ENCODE results near the gene TTC7B.

The TTC7B gene

GRCh38 chr14:90815572-90815821 lies 733 bp downstream of the TTC7B start:
- no peak for DNase-seq (ENCODE audit: low read depth in 1 of 2, low spot score in 1 of 2)

GRCh38 chr14:90814806-90815571 lies 1.2 kb downstream of the TTC7B start:
- Histone ChIP-seq H3K4me3 (replicated peaks; ENCODE audit: insufficient read depth, low read length) (no peak overlapping the region), H3K27ac (replicated peaks) (no peak overlapping the region), H3K27me3 (ENCODE audit: insufficient read depth, poor library complexity, severe bottlenecking) (peaks cover 5% of the 10 kb centered on the region)
- TF ChIP-seq REST (IDR thresholded peaks at IDR 0.05; ENCODE audit: insufficient replicate concordance, low read depth), result no peak
- TF ChIP-seq GABPA (IDR thresholded peaks at IDR 0.05; ENCODE audit: low read depth), result no peak
- TF ChIP-seq POLR2AphosphoS5 (IDR thresholded peaks at IDR 0.05; ENCODE audit: low read depth), result no peak
- no peak for TF ChIP-seq CTCF (IDR thresholded peaks at IDR 0.05; ENCODE audit: insufficient read depth, low read length)
- TF ChIP-seq SPI1 (IDR thresholded peaks at IDR 0.05; ENCODE audit: borderline replicate concordance, low read depth), result no peak
- DNase-seq (ENCODE audit: low read depth in 1 of 2, low spot score in 1 of 2), result no peak

More at GRCh38 chr14:90815572-90815821, 733 bp downstream of the TTC7B start:
- Histone ChIP-seq H3K27me3 (ENCODE audit: insufficient read depth, poor library complexity, severe bottlenecking) (peaks cover 5% of the 10 kb centered on the region), H3K27ac (replicated peaks) (no peak overlapping the region), H3K4me3 (replicated peaks; ENCODE audit: insufficient read depth, low read length) (no peak overlapping the region)
- TF ChIP-seq POLR2AphosphoS5 (IDR thresholded peaks at IDR 0.05; ENCODE audit: low read depth) (no peak), CTCF (IDR thresholded peaks at IDR 0.05; ENCODE audit: insufficient read depth, low read length) (no peak), GABPA (IDR thresholded peaks at IDR 0.05; ENCODE audit: low read depth) (no peak), SPI1 (IDR thresholded peaks at IDR 0.05; ENCODE audit: borderline replicate concordance, low read depth) (no peak), REST (IDR thresholded peaks at IDR 0.05; ENCODE audit: insufficient replicate concordance, low read depth) (no peak)

- H3K27me3 ChIP-seq (ENCODE audit: insufficient read depth, poor library complexity, severe bottlenecking), result peaks cover 5% of the 10 kb centered on the region
Measured at GRCh38 chr14:90813442-90813841, 2.8 kb downstream of the TTC7B start.

More at GRCh38 chr14:90813442-90813841, 2.8 kb downstream of the TTC7B start:
- Histone ChIP-seq H3K27ac (replicated peaks) (no peak overlapping the region), H3K4me3 (replicated peaks; ENCODE audit: insufficient read depth, low read length) (no peak overlapping the region)
- TF ChIP-seq GABPA (IDR thresholded peaks at IDR 0.05; ENCODE audit: low read depth) (no peak), CTCF (IDR thresholded peaks at IDR 0.05; ENCODE audit: insufficient read depth, low read length) (no peak), REST (IDR thresholded peaks at IDR 0.05; ENCODE audit: insufficient replicate concordance, low read depth) (no peak), POLR2AphosphoS5 (IDR thresholded peaks at IDR 0.05; ENCODE audit: low read depth) (no peak), SPI1 (IDR thresholded peaks at IDR 0.05; ENCODE audit: borderline replicate concordance, low read depth) (no peak)
- DNase-seq (ENCODE audit: low read depth in 1 of 2, low spot score in 1 of 2), result no peak

All from HL-60 (cell line).